Suprapubic skin (tissue), 4 donors: ENCODE data around the gene CACNA1I. TPM values are rescaled to one million over a fixed set of nuclear protein-coding genes. Genes with fewer than 3 reads are reported as not detected.

ENCODE experiments used
- DNase-seq, 2 donors: peaks; one replicate each; pipeline ENCODE4 v3.0.0-alpha.2; 2019; ENCODE audit warnings: low spot score in 2 of 2
- H3K27ac ChIP-seq: fragments of 200-600 bp; sonication (generic); one replicate; pipeline ENCODE4 v1.5.1; 2019
- H3K27me3 ChIP-seq: fragments of 200-600 bp; sonication (generic); one replicate; pipeline ENCODE4 v1.5.1; 2019
- H3K36me3 ChIP-seq: fragments of 200-600 bp; sonication (generic); one replicate; pipeline ENCODE4 v1.5.1; 2019
- H3K4me1 ChIP-seq: fragments of 200-600 bp; sonication (generic); one replicate; pipeline ENCODE4 v1.5.1; 2019
- H3K4me3 ChIP-seq: fragments of 200-600 bp; sonication (generic); one replicate; pipeline ENCODE4 v1.5.1; 2019; ENCODE audit warnings: mild to moderate bottlenecking
- H3K9me3 ChIP-seq: fragments of 200-600 bp; sonication (generic); one replicate; pipeline ENCODE4 v1.5.1; 2019
- CTCF ChIP-seq, 2 donors: fragments of 200-600 bp in 1 of 2; fragments of 450-650 bp in 1 of 2; sonication (generic) in 1 of 2; IDR thresholded peaks; one replicate each; pipeline ENCODE4 v1.5.1; 2016 to 2019; ENCODE audit warnings: antibody characterized with exemption in 2 of 2, mild to moderate bottlenecking in 1 of 2, moderate library complexity in 1 of 2
- EP300 ChIP-seq: sonication (generic); formaldehyde crosslinking; IDR thresholded peaks from one replicate; pipeline ENCODE4 v1.6.1; 2017; ENCODE audit warnings: antibody characterized with exemption
- POLR2A ChIP-seq, 2 donors: fragments of 450-650 bp; IDR thresholded peaks; one replicate each; pipeline ENCODE4 v1.6.1; 2017; ENCODE audit warnings: antibody characterized with exemption in 2 of 2, mild to moderate bottlenecking in 2 of 2, moderate library complexity in 2 of 2
- POLR2AphosphoS5 ChIP-seq, 3 donors: sonication (generic); formaldehyde crosslinking; IDR thresholded peaks; one replicate each; pipeline ENCODE4 v1.6.1; 2017; ENCODE audit warnings: antibody characterized with exemption in 3 of 3
- WGBS: methylation state at CpG from one replicate; pipeline ENCODE4 v1.1.5; 2018; 5-methylcytosine and 5-hydroxymethylcytosine counted together
- total RNA-seq, 4 donors: library from RNA; depleted of rRNA; stranded (reverse); fragments of >200 nt; gene quantifications; one replicate each; pipeline ENCODE4 v1.1.0, GENCODE V29; 2016

CACNA1I gene
- total RNA-seq, 4 donors from 2014 or later: 0.08 to 0.80 (median 0.17) TPM; not detected in 1

- no peaks in the 10 kb centered on the region for H3K9me3 ChIP-seq
- peaks cover 11% of the 10 kb centered on the region for H3K4me1 ChIP-seq
- WGBS: 52% methylated on average over 8 of the region's 8 CpGs
- H3K27me3 ChIP-seq: peaks cover 11% of the 10 kb centered on the region
- peak in 1 of 2 donors; percentile 14 for DNase-seq
- H3K4me3 ChIP-seq: no peak overlapping the region
- H3K27ac ChIP-seq: no peak overlapping the region
- no peaks in the 10 kb centered on the region for H3K36me3 ChIP-seq
- no peak for TF ChIP-seq EP300
These were observed 146.5 kb downstream of the CACNA1I start for GRCh38 chr22:39717099-39717498.

DNA sequence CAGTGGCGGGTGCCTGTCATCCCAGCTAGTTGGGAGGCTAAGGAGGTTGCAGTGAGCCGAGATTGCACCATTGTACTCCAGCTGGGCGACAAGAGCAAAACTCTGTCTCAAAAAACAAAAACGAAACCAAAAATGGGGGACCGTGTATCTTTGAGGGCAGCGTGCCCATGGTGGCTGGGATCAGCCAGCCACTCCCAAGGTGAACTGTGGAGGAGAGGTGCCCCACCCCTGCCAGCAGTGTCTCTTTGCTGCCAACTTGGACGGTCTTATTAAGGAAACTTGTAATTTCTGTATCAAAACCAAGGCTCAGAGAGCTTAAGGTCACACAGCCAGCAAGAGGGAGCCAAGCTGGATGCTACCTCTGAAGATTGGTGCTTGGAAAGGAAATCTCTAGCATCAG lies 147.7 kb downstream of the CACNA1I start:
- Histone ChIP-seq H3K9me3 (no peaks in the 10 kb centered on the region), H3K27ac (no peak overlapping the region), H3K4me3 (no peak overlapping the region), H3K4me1 (peaks cover 11% of the 10 kb centered on the region), H3K27me3 (peaks cover 7% of the 10 kb centered on the region), H3K36me3 (no peaks in the 10 kb centered on the region)
- TF ChIP-seq POLR2A (IDR thresholded peaks at IDR 0.05) (no peak), CTCF (IDR thresholded peaks at IDR 0.05) (no peak), POLR2AphosphoS5 (IDR thresholded peaks at IDR 0.05) (no peak), EP300 (no peak)
- WGBS: 58% methylated on average over 7 of the region's 7 CpGs
- peak in 1 of 2 donors; percentile 41 for DNase-seq

GRCh38 chr22:39718921-39719475 lies 148.4 kb downstream of the CACNA1I start:
- Histone ChIP-seq H3K36me3 (no peaks in the 10 kb centered on the region), H3K4me1 (peaks cover 17% of the 10 kb centered on the region), H3K27ac (no peak overlapping the region), H3K4me3 (no peak overlapping the region), H3K27me3 (peaks cover 7% of the 10 kb centered on the region), H3K9me3 (no peaks in the 10 kb centered on the region)
- 60% methylated on average over 1 of the region's 8 CpGs for WGBS
- TF ChIP-seq EP300 (no peak), POLR2AphosphoS5 (IDR thresholded peaks at IDR 0.05) (no peak)
- no peak for DNase-seq

- peak; percentile 24 to 37 for DNase-seq
- H3K36me3 ChIP-seq: no peaks in the 10 kb centered on the region
- no peak overlapping the region for H3K4me3 ChIP-seq
- peaks cover 7% of the 10 kb centered on the region for H3K27me3 ChIP-seq
- H3K4me1 ChIP-seq: peaks cover 21% of the 10 kb centered on the region
- 86% methylated on average over 15 of the region's 15 CpGs for WGBS
- no peak overlapping the region for H3K27ac ChIP-seq
- TF ChIP-seq POLR2A (IDR thresholded peaks at IDR 0.05) (no peak), EP300 (no peak), CTCF (IDR thresholded peaks at IDR 0.05) (no peak), POLR2AphosphoS5 (IDR thresholded peaks at IDR 0.05) (no peak)
- no peaks in the 10 kb centered on the region for H3K9me3 ChIP-seq
These were observed 149.3 kb downstream of the CACNA1I start for GRCh38 chr22:39719559-39720450.

- Histone ChIP-seq H3K27ac (no peak overlapping the region), H3K4me3 (no peak overlapping the region), H3K36me3 (no peaks in the 10 kb centered on the region), H3K4me1 (peaks cover 21% of the 10 kb centered on the region), H3K9me3 (no peaks in the 10 kb centered on the region), H3K27me3 (peaks cover 7% of the 10 kb centered on the region)
- peak; percentile 33 to 45 for DNase-seq
- whole genome bisulfite sequencing: 49% methylated on average over 9 of the region's 9 CpGs
- no peak for TF ChIP-seq EP300
- no peak for TF ChIP-seq POLR2A (IDR thresholded peaks at IDR 0.05)
- no peak for TF ChIP-seq POLR2AphosphoS5 (IDR thresholded peaks at IDR 0.05)
- no peak for TF ChIP-seq CTCF (IDR thresholded peaks at IDR 0.05)
These were observed 150.9 kb downstream of the CACNA1I start for GRCh38 chr22:39721206-39722031.

DNA sequence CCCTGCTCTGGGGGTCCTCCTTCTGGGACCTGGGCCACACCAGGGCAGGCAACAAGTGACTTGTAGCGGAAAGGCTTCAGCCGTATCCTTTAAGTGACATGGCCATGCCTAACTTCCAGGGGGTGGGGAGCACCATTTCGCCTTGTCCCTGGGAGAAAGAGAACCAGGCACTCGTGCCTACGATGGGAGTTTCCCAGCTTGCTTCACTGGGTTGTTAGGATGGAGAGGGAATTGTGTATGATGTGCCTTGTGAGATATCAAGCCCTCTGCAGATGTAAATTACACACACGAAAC lies 151.4 kb downstream of the CACNA1I start:
- H3K27ac ChIP-seq: no peak overlapping the region
- WGBS: 90% methylated on average over 6 of the region's 6 CpGs
- H3K4me3 ChIP-seq: no peak overlapping the region
- peaks cover 21% of the 10 kb centered on the region for H3K4me1 ChIP-seq
- H3K9me3 ChIP-seq: no peaks in the 10 kb centered on the region
- no peak for TF ChIP-seq EP300
- TF ChIP-seq CTCF (IDR thresholded peaks at IDR 0.05): no peak
- no peak for TF ChIP-seq POLR2A (IDR thresholded peaks at IDR 0.05)
- no peak for TF ChIP-seq POLR2AphosphoS5 (IDR thresholded peaks at IDR 0.05)
- no peaks in the 10 kb centered on the region for H3K36me3 ChIP-seq
- peaks cover 7% of the 10 kb centered on the region for H3K27me3 ChIP-seq
- DNase-seq: peak in 1 of 2 donors; percentile 39
